RPMI7951 (cell line): ENCODE results near the gene AP3M1. TPM values are rescaled to one million over a fixed set of nuclear protein-coding genes. Genes with fewer than 3 reads are reported as not detected.

Source experiments
- DNase-seq: peaks from one replicate; pipeline ENCODE4 v3.0.0-alpha.2; 2012; ENCODE audit warnings: low read depth
- total RNA-seq: library from RNA; depleted of rRNA; stranded (reverse); fragments of >200 nt; shearing (Covaris generic); gene quantifications from 2 replicates; pipeline ENCODE4 v1.2.3, GENCODE V29; 2014; rRNA removed

Gene AP3M1
- total RNA-seq, 1 experiment from 2014 or later: 29.2 TPM

GRCh38 chr10:74079936-74080590 is 70.6 kb downstream of the AP3M1 start:
- DNase-seq: peak; percentile 40

DNA sequence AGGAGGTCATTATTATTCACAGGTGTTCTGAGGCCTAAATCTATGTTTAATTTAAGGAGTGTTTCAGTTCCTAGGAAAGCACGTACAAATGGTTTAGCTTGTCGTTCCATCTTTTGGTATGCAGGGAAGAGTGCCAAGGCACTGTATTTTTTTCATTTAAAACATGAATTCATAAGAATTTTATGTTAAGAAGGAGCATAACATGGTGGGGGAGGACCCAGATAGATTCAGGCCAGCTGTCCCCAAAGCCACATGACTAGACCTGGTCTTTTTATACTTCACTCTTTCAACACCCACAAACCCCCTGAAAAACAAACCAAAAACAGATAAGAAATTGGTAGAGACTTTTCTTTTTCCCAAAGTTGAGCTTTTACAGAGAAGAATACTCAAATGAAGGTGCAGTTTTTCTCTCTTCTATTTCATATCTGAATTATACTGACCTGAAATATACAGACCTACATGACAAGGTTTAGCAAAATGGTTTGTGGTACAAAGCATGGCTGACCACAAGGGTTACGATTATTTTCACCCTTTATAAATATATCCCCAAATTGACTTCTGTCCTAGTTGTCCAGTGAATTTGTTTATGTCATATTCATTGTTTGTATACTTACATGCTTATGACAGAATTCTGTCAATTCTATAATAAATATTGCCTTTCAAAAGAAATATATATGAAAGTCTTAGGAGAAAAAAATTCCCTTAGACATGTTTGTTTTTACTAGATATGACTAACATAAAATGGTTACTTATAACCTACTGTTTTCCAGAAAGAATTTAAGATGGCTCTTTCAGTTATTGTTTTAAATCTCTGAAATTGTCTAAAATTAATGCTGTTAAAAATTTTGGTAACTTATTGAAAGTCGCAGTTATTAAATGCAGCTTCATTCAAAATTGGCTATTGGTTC is 71.3 kb downstream of the AP3M1 start:
- DNase-seq: no peak

DNA sequence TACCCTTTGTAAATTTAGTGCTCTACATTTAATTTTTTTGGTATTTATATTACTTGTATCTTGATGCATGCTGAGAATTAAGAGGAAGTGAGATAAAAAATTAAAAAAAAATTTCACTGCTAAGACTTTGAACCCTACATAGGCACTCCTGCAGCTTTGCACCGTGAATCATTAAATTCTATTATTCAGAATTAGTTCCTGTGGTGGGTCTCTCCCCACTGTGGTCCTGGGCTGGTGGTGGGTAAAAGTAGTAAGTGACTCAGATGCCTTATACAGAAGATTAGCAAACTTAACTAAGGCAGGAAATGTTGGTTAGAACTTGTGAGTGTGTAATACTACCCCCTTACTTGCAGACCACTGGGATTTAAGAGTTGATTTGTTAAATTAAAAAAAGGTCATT is 72.6 kb downstream of the AP3M1 start:
- DNase-seq: peak; percentile 66

GRCh38 chr10:74077416-74077815 is 73.2 kb downstream of the AP3M1 start:
- no peak for DNase-seq

- DNase-seq: no peak
Measured at GRCh38 chr10:74076961-74077360, 73.7 kb downstream of the AP3M1 start.

DNA sequence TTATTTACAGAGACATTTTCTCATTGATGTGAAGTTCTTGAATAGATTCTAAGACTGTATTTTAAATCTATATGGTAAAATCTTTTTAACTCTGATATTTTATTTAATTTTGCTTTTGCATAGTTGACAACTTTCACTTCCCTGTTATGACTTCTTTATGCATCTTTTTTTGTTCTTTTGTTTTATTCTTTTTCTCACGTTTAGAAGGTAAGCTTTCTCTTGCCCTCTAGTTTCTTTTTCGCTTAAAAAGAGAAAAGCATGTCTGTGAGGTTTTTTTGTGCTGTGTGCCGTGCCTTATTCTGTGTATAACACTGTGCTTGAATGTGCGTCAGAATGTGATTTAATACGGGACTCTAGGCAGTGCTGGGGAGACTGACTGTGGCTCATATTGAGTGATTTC is 74.7 kb downstream of the AP3M1 start:
- no peak for DNase-seq

DNA sequence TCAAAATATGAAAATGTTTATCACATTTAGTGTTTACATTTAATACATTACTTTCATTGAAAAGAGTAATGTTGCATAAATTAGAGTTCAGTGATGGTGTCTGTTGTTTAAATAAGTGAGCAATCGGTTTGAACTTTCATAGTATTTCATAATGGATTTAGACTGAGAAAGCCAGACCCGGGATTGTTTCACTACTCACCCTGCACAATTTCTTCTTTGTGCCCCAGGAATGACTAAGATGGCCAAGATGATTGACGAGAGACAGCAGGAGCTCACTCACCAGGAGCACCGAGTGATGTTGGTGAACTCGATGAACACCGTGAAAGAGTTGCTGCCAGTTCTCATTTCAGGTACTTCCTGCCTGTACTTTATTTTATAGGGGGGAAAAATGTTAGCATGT is 78.1 kb downstream of the AP3M1 start:
- peak; percentile 26 for DNase-seq

DNA sequence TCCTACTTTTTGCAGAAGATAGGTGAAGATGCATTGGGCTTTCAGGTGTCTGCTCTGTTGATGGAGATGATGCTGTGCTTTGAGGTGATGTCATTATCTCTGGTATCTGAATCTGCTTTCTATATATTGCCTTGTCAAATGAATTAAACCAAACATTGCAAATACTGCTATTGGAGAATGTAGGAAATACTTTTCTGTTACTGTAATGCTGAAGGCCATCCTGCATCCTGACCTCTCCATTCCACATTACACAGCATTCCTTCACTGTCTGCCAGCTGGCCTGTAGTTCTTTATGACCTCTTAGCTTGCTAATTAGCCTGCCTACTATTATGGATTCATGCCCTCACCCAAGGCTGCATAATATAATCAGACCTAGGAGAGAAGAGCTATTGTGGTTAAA is 79.5 kb downstream of the AP3M1 start:
- peak; percentile 64 for DNase-seq

Other genes starting within 250 kb of the AP3M1 start
- gene PLAU, start 239.7 kb downstream of the AP3M1 start, total RNA-seq: 173 and 188 TPM in 2 replicates
- gene VCL, start 152.7 kb downstream of the AP3M1 start, total RNA-seq: 62.7 and 66.2 TPM in 2 replicates
- 63.5 and 64.6 TPM in 2 replicates for gene ADK, start 393 bp upstream of the AP3M1 start, total RNA-seq